Osteocyte (in vitro differentiated cells): Measurements from ENCODE around the gene AP2A2. TPM values are rescaled to one million over a fixed set of nuclear protein-coding genes. Genes with fewer than 3 reads are reported as not detected.
A peak's percentile ranks its signal among the peaks of the same experiment; 100 is the strongest.

Source experiments
- DNase-seq: peaks from one replicate; pipeline ENCODE4 v3.0.0; 2021; ENCODE audit warnings: mixed read lengths; ENCODE audit not compliant: unreplicated experiment; ENCODE audit errors: extremely low spot score
- H3K27ac Mint-ChIP-seq: one replicate; pipeline ENCODE4 v1.8.0; 2021; ENCODE audit warnings: mild to moderate bottlenecking, mixed read lengths; ENCODE audit not compliant: unreplicated experiment
- H3K27me3 Mint-ChIP-seq: one replicate; pipeline ENCODE4 v1.8.0; 2021; ENCODE audit warnings: mixed read lengths; ENCODE audit not compliant: unreplicated experiment
- H3K36me3 Mint-ChIP-seq: one replicate; pipeline ENCODE4 v1.8.0; 2021; ENCODE audit warnings: mixed read lengths; ENCODE audit not compliant: unreplicated experiment
- H3K4me1 Mint-ChIP-seq: one replicate; pipeline ENCODE4 v1.8.0; 2021; ENCODE audit warnings: mixed read lengths; ENCODE audit not compliant: unreplicated experiment
- H3K4me3 Mint-ChIP-seq: one replicate; pipeline ENCODE4 v1.8.0; 2021; ENCODE audit warnings: mild to moderate bottlenecking, moderate library complexity, mixed read lengths; ENCODE audit not compliant: unreplicated experiment
- H3K9me3 Mint-ChIP-seq: one replicate; pipeline ENCODE4 v1.8.0; 2021; ENCODE audit warnings: mixed read lengths; ENCODE audit not compliant: unreplicated experiment
- total RNA-seq: library from RNA; stranded (reverse); gene quantifications from 2 replicates; pipeline ENCODE4 v1.2.1, GENCODE V29; 2021
- TF ChIP-seq, protein P1 (sequence below): fragments of 200-600 bp; sonication (generic); IDR thresholded peaks from 2 replicates; pipeline ENCODE4 v1.5.0; 2021; ENCODE audit warnings: antibody characterized with exemption, mild to moderate bottlenecking, moderate library complexity

Gene AP2A2
- total RNA-seq, 1 donor from 2014 or later, result 102 TPM

DNA sequence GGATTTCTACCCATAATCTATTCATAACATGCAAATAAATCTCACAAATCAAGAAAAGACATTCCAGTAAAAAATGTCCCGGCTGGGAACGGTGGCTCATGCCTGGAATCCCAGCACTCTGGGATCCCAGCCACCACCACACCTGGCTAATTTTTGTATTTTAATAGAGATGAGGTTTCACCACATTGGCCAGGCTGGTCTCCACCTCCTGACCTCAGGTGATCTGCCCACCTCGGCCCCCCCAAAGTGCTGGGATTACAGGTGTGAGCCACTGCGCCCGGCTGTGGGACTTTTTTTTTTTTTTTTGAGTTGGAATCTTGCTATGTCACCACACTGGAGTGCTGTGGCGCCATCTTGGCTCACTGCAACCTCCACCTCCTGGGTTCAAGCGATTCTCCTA lies 19.7 kb upstream of the AP2A2 start:
- H3K27ac Mint-ChIP-seq, result no peak overlapping the region

DNA sequence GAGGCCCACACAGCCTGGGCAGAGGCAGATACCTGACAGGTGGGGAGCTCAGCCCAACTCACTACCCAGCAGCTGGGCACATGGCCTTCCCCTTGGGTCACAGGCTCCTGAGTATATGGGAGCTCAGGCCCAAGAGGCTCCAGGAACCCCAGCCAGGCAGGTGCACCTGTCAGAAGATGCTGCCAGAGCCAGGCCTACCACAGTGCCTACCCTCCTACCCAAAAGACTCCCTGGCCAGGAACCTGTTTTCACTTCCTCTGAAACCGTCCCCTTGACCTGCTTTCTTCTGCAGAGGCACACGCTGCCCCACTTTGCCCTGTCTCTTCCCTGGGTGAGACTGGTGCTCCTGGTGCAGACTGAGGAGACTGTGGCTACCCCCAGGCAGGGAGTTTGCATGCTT lies 18.0 kb upstream of the AP2A2 start:
- peaks cover 7% of the 10 kb centered on the region for H3K36me3 Mint-ChIP-seq
- H3K4me1 Mint-ChIP-seq, result peaks cover 11% of the 10 kb centered on the region
- H3K4me3 Mint-ChIP-seq, result no peak overlapping the region
- H3K27ac Mint-ChIP-seq, result no peak overlapping the region
- no peaks in the 10 kb centered on the region for H3K9me3 Mint-ChIP-seq
- no peak for DNase-seq
- H3K27me3 Mint-ChIP-seq, result no peaks in the 10 kb centered on the region
- TF ChIP-seq, protein P1, sequence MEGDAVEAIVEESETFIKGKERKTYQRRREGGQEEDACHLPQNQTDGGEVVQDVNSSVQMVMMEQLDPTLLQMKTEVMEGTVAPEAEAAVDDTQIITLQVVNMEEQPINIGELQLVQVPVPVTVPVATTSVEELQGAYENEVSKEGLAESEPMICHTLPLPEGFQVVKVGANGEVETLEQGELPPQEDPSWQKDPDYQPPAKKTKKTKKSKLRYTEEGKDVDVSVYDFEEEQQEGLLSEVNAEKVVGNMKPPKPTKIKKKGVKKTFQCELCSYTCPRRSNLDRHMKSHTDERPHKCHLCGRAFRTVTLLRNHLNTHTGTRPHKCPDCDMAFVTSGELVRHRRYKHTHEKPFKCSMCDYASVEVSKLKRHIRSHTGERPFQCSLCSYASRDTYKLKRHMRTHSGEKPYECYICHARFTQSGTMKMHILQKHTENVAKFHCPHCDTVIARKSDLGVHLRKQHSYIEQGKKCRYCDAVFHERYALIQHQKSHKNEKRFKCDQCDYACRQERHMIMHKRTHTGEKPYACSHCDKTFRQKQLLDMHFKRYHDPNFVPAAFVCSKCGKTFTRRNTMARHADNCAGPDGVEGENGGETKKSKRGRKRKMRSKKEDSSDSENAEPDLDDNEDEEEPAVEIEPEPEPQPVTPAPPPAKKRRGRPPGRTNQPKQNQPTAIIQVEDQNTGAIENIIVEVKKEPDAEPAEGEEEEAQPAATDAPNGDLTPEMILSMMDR, result no peak

More for the DNA sequence above, 19.7 kb upstream of the AP2A2 start:
- no peak for DNase-seq
- H3K9me3 Mint-ChIP-seq, result no peaks in the 10 kb centered on the region
- H3K27me3 Mint-ChIP-seq, result no peaks in the 10 kb centered on the region
- H3K4me1 Mint-ChIP-seq, result peaks cover 6% of the 10 kb centered on the region
- peaks cover 17% of the 10 kb centered on the region for H3K36me3 Mint-ChIP-seq
- H3K4me3 Mint-ChIP-seq, result no peak overlapping the region
- TF ChIP-seq, protein P1, result no peak

DNA sequence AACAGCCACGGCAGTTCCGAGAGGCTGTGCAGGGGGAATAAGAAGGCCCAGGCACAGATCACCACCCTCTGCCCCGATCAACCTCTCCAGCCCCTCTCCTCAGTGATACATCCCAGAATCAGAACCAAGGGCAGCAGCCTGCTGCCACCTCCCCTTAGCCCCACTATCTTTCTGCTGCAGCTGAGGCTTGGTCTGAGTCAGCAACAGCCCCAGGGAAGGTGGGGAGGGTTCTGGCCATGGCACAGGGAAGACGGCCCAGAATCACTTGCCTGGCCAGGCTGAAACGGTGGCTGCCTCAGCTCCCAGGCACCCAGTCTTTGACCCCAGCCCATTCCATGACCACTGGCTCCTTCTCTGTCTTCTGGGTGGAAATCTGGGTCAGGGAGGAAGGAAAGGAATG lies 17.4 kb upstream of the AP2A2 start:
- H3K36me3 Mint-ChIP-seq, result peaks cover 4% of the 10 kb centered on the region
- no peaks in the 10 kb centered on the region for H3K9me3 Mint-ChIP-seq
- TF ChIP-seq, protein P1, result no peak
- no peak overlapping the region for H3K27ac Mint-ChIP-seq
- peaks cover 11% of the 10 kb centered on the region for H3K4me1 Mint-ChIP-seq
- H3K4me3 Mint-ChIP-seq, result no peak overlapping the region
- no peaks in the 10 kb centered on the region for H3K27me3 Mint-ChIP-seq
- DNase-seq, result no peak

DNA sequence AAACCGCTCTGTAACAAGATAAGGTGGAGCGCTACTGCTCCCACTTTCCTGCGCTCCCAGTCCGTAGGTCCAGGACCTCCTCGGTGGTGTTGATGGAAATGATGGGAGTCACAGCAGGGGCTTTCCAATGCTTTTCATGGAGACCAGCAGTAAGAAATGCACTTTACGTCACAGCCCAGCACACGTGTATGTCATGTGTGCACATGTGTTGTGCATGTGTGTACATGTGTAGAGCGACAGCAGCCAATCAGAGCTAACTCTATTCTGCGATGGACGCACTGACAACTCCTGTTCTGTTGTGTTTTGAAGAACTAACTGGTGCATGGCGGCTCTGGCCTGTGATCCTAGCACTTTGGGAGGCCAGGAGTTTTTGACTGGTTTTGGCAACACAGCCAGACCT lies 16.3 kb upstream of the AP2A2 start:
- Mint-ChIP-seq H3K9me3 (no peaks in the 10 kb centered on the region), H3K27me3 (no peaks in the 10 kb centered on the region), H3K4me3 (peak overlapping the region; percentile 86), H3K4me1 (peaks cover 11% of the 10 kb centered on the region), H3K36me3 (no peaks in the 10 kb centered on the region), H3K27ac (no peak overlapping the region)
- TF ChIP-seq, protein P1, result no peak
- no peak for DNase-seq

DNA sequence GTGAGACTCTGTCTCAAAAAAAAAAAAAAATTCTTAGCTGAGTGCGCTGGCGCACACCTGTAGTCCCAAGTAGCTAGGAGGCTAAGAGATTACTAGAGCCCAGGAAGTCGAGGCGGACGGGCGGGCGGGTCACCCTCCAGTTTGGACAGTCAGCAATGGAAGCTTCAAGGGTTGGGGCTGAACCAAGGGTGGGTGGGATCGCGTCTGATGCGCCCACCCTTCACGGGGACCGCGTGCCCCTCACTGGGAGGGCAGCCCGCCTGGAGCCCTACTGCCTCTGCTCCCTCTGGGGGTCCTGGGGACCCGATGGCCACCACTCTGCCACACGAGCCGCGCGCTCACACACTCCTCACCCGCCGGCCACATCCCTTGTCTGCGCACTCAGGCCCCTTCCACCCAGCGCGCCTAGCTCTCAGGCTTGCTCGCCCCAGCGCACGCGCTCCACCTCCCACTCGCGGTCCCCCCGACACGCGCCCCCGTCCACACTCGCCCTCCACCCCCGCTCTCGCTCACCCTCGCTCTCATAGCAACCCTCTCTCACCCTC lies 15.6 kb upstream of the AP2A2 start:
- Mint-ChIP-seq H3K4me1 (peaks cover 11% of the 10 kb centered on the region), H3K27ac (peak overlapping the region; percentile 34), H3K4me3 (peak overlapping the region; percentile 86), H3K36me3 (no peaks in the 10 kb centered on the region), H3K27me3 (no peaks in the 10 kb centered on the region), H3K9me3 (no peaks in the 10 kb centered on the region)
- DNase-seq, result no peak
- TF ChIP-seq, protein P1, result no peak
